AG09309 (cell line): ENCODE data around the gene PPFIA3.
"Not testable (repeated sequence)": the region's sequence is repeated elsewhere in the genome, so short reads cannot be mapped to it uniquely, and the experiment has no call there.

Source experiments
- DNase-seq: peaks from one replicate; pipeline ENCODE4 v3.0.0-alpha.2; 2010; ENCODE audit warnings: low read depth
- H3K4me3 ChIP-seq: 2 replicates; pipeline ENCODE4 v1.5.1; 2011; ENCODE audit warnings: mild to moderate bottlenecking, low read depth, low read length, moderate library complexity; ENCODE audit not compliant: control insufficient read depth
- CTCF ChIP-seq: IDR thresholded peaks from 2 replicates; pipeline ENCODE4 v1.5.1; 2011; ENCODE audit warnings: mild to moderate bottlenecking, low read depth, low read length, inconsistent platforms; ENCODE audit not compliant: insufficient read depth, control insufficient read depth; ENCODE audit errors: missing control alignments

Gene PPFIA3

GRCh38 chr19:49145573-49146407 lies 26.4 kb downstream of the PPFIA3 start:
- H3K4me3 ChIP-seq: peak overlapping the region; percentile 33
- peak; percentile 20 for DNase-seq
- TF ChIP-seq CTCF: peak; percentile 90

- H3K4me3 ChIP-seq: peak overlapping the region; percentile 33
- DNase-seq: not testable (repeated sequence)
Measured at GRCh38 chr19:49146408-49146770, 27.0 kb downstream of the PPFIA3 start.

- no peak for DNase-seq
- no peak overlapping the region for H3K4me3 ChIP-seq
Measured at GRCh38 chr19:49148044-49148682, 28.8 kb downstream of the PPFIA3 start.

GRCh38 chr19:49148784-49149651 lies 29.7 kb downstream of the PPFIA3 start:
- no peak for TF ChIP-seq CTCF
- DNase-seq: peak; percentile 42
- peak overlapping the region; percentile 76 for H3K4me3 ChIP-seq

More at GRCh38 chr19:49148044-49148682, 28.8 kb downstream of the PPFIA3 start:
- no peak for TF ChIP-seq CTCF

GRCh38 chr19:49149652-49150105 lies 30.3 kb downstream of the PPFIA3 start:
- DNase-seq: peak; percentile 59
- H3K4me3 ChIP-seq: peak overlapping the region; percentile 76
- TF ChIP-seq CTCF: no peak

GRCh38 chr19:49150106-49150943 lies 31.0 kb downstream of the PPFIA3 start:
- H3K4me3 ChIP-seq: peak overlapping the region; percentile 76
- no peak for TF ChIP-seq CTCF
- peak; percentile 13 for DNase-seq
